Measurements from ENCODE around the gene PARD3. TPM values are rescaled to one million over a fixed set of nuclear protein-coding genes. Genes with fewer than 3 reads are reported as not detected.

PARD3 gene
- total RNA-seq, 1 experiment from 2014 or later: 51.8 TPM

GRCh38 chr10:34576797-34577196, 238.3 kb downstream of the PARD3 start:
- H3K27me3 Mint-ChIP-seq (ENCODE audit: low read depth): no peaks in the 10 kb centered on the region
- no peaks in the 10 kb centered on the region for H3K36me3 Mint-ChIP-seq
- H3K4me3 Mint-ChIP-seq: no peak overlapping the region
- peaks cover 55% of the 10 kb centered on the region for H3K4me1 Mint-ChIP-seq
- TF ChIP-seq PRDM15 (CRISPR knock-in tag; IDR thresholded peaks at IDR 0.05) (no peak), E2F4 (CRISPR knock-in tag; IDR thresholded peaks at IDR 0.05; ENCODE audit: borderline replicate concordance, low read depth) (no peak)
- ChIA-PET CTCF (no interaction called here), POLR2A (no interaction called here)
- no peaks in the 10 kb centered on the region for H3K9me3 Mint-ChIP-seq
- DNase-seq (ENCODE audit: low spot score): no peak
- peak overlapping the region; percentile 16; the same call in 1 of the 2 replicates for H3K27ac Mint-ChIP-seq
- ATAC-seq: no peak

GRCh38 chr10:34575882-34576281, 239.2 kb downstream of the PARD3 start:
- TF ChIP-seq NFATC4 (CRISPR knock-in tag; IDR thresholded peaks at IDR 0.05): no peak
- no peak for TF ChIP-seq ATF6 (CRISPR knock-in tag; IDR thresholded peaks at IDR 0.05)
- TF ChIP-seq HMGA2 (CRISPR knock-in tag; IDR thresholded peaks at IDR 0.05): no peak
- TF ChIP-seq AFF4 (CRISPR knock-in tag; IDR thresholded peaks at IDR 0.05; ENCODE audit: borderline replicate concordance): no peak
- no peak for TF ChIP-seq ESRRA (CRISPR knock-in tag; IDR thresholded peaks at IDR 0.05; ENCODE audit: borderline replicate concordance)
- TF ChIP-seq ELF4 (CRISPR knock-in tag; IDR thresholded peaks at IDR 0.05; ENCODE audit: low read depth): no peak
- no peak for TF ChIP-seq GTF2I (CRISPR knock-in tag; conservative IDR thresholded peaks at IDR 0.05)
- TF ChIP-seq ZNF121 (CRISPR knock-in tag; IDR thresholded peaks at IDR 0.05): no peak
- no peak for TF ChIP-seq MYBL2 (CRISPR knock-in tag; IDR thresholded peaks at IDR 0.05)
- TF ChIP-seq ZNF425 (CRISPR knock-in tag; conservative IDR thresholded peaks at IDR 0.05): no peak
- TF ChIP-seq SMAD4 (CRISPR knock-in tag; IDR thresholded peaks at IDR 0.05): no peak
- TF ChIP-seq SOX15 (CRISPR knock-in tag; IDR thresholded peaks at IDR 0.05): no peak
- no peak for TF ChIP-seq ZMAT4 (CRISPR knock-in tag; IDR thresholded peaks at IDR 0.05)
- ATAC-seq: no peak
- Mint-ChIP-seq H3K27ac (no peak overlapping the region), H3K36me3 (no peaks in the 10 kb centered on the region), H3K4me3 (no peak overlapping the region), H3K4me1 (peaks cover 57% of the 10 kb centered on the region), H3K27me3 (ENCODE audit: low read depth) (no peaks in the 10 kb centered on the region), H3K9me3 (no peaks in the 10 kb centered on the region)
- ChIA-PET CTCF (no interaction called here), POLR2A (no interaction called here)
- DNase-seq (ENCODE audit: low spot score): no peak
